HG03196 (cell line): ENCODE results near the gene FAIM2.
"Not testable (repeated sequence)": the region's sequence is repeated elsewhere in the genome, so short reads cannot be mapped to it uniquely, and the experiment has no call there.

Experiments
- ATAC-seq: cut with Tn5 transposase; IDR thresholded peaks from one replicate; pipeline ENCODE4 v1.9.1; 2021; ENCODE audit not compliant: unreplicated experiment

Gene FAIM2

DNA sequence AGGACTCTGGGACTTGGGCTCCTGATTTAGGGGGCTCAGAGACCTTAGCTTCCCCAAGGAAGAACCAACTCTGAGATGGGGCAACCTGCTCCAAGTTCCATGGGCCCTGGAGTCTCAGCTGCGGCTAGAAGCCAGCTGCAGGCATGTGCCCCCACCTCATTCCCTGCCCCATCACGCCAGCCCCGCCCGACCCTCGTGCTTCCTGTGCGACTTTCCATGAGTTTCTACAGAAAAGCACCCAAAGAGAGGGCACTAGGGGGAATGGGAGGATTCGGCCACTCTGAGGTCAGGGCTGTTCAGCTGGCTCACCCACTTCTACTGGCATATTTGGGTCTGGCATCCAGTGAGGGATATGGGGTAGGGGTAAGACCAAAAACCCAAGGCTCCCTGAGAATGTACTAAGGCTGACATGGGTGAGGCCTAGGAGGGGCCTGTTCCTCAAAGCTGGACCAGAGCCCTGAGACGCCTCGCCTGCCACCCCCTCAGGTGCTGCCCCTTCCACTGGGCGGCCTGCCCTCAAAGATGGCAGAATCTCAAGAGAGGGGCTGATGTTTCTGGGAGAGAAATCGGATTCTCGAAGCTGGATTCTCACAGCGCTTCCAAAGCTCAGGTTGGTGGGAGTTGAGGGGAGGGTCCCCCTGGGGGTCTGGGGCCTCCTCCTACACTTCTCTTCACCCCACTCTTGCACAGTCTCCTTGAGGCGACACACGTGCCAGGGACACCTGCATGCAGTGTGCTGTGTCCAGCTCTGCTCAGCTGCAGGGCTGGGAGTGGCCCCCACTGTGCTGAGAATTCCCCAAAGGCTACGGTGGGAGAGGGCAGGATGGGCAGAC lies 22.1 kb downstream of the FAIM2 start:
- ATAC-seq = no peak

DNA sequence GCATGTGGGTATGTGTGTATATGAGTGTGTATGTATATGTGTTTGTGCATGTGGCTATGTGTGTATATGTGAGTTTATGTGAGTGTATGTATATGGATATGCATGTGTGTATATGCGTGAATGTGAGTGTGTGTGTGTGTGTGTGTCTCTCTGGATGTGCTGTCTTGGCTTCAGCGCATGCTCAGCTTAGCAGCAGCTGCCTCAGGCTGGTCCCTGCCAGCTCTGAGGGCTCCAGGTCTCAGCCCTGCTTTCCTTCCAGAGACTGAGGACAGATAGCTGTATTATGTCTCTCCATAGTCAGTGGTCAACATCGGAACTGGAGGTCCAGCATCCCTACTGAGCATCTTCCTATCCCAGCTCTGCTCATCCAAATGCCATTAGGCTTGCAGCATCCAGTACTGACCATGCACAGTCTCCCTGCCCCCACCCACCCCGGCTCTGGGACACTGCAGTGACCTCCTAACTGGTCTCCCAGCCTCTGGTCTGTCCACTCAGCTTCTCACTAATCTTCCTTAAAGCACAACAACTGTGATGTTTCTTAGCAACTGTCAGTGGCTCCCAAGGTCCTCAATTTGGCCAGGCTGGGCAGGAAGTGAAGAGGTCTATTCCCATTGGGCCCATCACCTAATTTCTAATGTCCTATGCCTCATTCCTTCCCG lies 22.8 kb downstream of the FAIM2 start:
- no peak for ATAC-seq

- not testable (repeated sequence) for ATAC-seq
Observed at GRCh38 chr12:49879065-49879464, 24.6 kb downstream of the FAIM2 start.

- ATAC-seq = no peak
Observed at GRCh38 chr12:49878021-49878420, 25.7 kb downstream of the FAIM2 start.

DNA sequence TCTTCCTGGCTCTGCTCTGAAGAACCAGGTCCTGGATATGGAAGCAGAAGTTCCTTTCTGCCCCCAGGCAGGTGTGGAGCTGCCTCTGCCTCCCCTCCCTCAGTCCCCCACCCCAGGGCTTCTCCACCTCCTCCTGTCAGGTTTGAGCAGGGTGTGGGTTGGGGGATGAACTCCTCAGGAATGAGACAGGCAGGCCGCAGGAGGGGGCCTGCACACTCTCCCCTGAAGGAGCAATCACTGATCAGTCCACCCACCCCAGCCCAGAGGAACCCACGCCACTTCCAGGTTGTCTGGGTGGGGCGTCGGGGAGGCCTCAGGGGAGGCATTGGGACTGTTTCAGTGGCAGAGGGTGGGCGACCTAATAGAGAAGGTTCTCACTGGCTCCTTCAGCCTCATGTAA lies 26.6 kb downstream of the FAIM2 start:
- ATAC-seq = no peak

- no peak for ATAC-seq
Observed at GRCh38 chr12:49876070-49876469, 27.6 kb downstream of the FAIM2 start.

DNA sequence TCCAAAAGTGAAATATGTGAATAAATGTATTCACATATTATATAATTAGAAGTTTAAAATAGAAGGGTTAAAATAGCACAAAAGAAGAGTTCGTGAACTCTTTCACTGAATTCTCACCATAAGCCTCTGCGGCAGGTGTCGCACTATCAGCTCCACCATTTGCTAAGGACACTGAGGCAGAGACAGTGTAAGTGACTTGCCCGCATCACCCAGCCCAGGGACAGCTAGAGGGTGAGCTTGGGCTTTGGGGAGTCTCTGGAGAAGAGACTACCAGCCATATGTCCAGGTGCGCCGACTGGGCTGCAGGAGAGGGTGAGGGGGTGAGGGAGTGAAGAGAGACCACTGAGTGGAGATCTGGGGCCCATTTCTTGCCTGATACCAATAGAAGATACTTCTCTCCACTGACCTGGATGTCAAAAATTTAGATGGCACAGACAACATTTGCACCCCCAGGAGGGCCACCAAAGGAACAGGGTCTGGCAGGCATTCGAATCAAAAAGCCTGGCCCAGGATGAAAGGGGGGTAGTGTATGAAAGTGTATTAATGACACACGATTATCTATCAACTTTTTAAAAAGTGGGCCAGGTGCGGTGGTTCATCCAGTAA lies 28.5 kb downstream of the FAIM2 start:
- no peak for ATAC-seq

GRCh38 chr12:49874142-49874897 lies 29.4 kb downstream of the FAIM2 start:
- no peak for ATAC-seq

GRCh38 chr12:49873361-49873934 lies 30.3 kb downstream of the FAIM2 start:
- no peak for ATAC-seq

DNA sequence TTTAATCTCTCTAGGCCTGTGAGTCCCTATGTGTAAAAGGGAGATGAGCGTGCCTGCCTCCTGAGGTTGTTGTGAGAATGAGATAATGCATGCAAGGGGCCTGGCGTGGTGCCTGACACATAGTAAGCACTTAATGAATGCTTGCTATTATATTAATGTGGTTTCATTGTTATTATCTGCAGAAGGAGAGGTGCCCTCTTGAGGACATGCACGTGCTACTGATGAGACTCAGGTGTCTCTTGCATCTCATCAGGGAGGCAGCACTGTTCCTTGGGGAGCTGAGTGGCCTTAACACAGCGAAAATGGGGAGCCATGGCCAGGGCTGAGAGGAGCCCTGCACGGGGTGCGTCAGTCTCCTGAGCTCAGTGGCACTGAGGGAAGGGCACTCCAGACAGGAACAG lies 30.9 kb downstream of the FAIM2 start:
- no peak for ATAC-seq

- ATAC-seq = no peak
Observed at GRCh38 chr12:49872381-49872780, 31.3 kb downstream of the FAIM2 start.

DNA sequence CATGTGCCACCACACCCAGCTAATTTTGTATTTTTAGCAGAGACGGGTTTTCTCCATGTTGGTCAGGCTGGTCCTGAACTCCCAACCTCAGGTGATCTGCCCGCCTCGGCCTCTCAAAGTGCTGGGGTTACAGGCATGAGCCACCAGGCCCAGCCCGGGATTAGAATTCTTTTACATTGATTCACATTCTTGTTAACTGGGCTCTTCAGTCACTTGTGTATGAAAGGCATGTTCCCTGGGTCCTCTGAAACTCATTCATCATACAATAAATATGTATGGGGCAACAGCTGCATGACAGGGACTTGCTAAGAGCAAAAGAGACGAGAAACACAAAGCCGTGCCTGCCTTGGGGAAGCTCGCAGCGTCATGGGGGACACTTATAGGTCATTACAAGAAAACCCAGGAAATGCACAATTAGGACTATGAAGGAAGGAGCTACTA lies 31.9 kb downstream of the FAIM2 start:
- not testable (repeated sequence) for ATAC-seq

DNA sequence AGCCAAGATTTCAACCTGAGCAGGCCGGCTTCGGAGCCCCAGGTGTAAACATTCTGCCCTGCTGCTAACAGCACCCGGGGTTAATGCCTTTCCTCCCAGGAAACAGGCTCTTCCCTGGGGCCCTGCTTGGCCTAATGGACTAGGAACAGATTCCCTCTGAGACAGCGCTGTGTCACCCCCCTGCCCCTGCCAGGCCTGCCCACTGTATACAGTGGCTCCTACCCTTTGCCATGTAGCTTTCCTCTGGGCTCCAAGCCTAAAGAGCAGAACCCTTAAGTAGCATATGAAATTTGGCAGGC lies 32.5 kb downstream of the FAIM2 start:
- ATAC-seq = no peak

DNA sequence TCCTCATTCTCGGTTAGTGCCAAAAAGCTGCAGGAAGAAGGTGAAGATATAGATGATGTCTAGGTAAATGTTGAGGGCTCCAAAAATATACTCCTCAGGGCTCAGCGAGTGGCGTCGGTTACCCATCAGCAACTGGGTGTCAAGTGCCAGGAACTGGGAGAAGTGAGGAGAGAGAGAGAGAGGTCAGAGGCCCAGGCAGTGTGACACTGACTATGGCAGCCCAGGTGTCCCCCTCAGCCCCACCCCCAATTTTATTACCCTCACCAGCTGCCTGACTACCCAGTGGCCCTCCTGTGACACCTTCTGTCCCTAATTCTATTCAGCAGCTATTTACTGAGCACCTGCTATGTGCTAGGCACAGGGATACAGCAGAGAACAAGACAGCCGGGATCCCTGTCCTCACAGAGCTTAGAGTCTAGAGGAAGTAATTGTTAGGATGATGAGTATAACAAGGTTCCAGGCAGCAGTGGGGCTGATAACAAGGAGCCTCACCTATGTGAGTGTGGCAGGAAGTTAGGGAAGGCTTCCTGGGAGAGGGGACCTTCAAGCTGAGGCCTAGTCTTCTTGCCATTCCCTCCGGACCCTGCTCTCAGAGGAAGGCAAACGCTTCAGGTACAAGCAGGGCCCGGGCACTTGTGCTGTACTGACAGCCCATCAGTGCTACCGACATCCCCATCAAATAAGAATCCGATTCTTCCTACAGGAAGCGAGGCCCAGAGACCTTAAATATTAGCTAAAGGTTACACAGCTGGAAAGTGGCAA lies 33.0 kb downstream of the FAIM2 start:
- no peak for ATAC-seq

- ATAC-seq = no peak
Observed at GRCh38 chr12:49869816-49870500, 33.7 kb downstream of the FAIM2 start.

GRCh38 chr12:49868952-49869815 lies 34.5 kb downstream of the FAIM2 start:
- no peak for ATAC-seq

- ATAC-seq = no peak
Observed at GRCh38 chr12:49868449-49868848, 35.3 kb downstream of the FAIM2 start.

DNA sequence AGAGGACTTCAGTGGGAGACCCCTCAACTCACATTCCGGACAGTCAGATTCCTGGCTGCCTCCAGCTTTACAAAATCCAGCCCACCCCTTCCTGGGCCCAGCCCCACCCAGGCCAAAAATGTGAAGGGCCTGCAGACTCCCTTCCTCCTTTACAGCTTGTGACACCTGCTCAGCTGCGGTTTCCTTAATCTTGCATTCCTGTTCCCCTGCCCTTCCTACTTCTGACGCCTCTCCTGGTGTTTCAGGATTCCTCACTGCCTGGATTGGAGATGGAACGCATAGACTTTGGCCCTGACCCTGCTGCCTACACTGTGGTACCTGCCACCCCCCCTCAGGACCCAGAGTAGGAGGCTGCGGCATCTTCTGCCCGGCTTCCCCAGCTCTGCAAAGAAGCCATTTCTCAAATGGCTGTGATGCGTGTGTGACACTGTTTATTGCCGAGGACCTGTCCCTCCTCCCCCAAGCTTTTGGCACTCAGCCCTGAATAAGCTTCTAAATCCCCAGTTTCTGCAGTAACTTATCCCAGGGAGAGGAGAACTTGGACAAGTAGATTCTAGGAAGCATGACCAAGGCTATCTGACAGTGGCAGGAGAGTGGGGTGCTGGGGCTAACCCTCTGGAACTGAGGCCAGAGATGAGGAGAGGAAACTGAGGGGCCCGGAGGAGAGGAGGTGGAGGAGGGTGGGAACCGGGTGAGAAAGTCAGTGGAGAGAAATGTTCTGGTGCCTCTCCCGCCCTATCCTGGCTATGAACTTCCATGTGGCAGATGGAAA lies 35.9 kb downstream of the FAIM2 start:
- no peak for ATAC-seq
